ENCODE data around the gene CUL9. TPM values are rescaled to one million over a fixed set of nuclear protein-coding genes. Genes with fewer than 3 reads are reported as not detected.

Gene CUL9
- total RNA-seq, 1 experiment from 2014 or later: 15.7 TPM

DNA sequence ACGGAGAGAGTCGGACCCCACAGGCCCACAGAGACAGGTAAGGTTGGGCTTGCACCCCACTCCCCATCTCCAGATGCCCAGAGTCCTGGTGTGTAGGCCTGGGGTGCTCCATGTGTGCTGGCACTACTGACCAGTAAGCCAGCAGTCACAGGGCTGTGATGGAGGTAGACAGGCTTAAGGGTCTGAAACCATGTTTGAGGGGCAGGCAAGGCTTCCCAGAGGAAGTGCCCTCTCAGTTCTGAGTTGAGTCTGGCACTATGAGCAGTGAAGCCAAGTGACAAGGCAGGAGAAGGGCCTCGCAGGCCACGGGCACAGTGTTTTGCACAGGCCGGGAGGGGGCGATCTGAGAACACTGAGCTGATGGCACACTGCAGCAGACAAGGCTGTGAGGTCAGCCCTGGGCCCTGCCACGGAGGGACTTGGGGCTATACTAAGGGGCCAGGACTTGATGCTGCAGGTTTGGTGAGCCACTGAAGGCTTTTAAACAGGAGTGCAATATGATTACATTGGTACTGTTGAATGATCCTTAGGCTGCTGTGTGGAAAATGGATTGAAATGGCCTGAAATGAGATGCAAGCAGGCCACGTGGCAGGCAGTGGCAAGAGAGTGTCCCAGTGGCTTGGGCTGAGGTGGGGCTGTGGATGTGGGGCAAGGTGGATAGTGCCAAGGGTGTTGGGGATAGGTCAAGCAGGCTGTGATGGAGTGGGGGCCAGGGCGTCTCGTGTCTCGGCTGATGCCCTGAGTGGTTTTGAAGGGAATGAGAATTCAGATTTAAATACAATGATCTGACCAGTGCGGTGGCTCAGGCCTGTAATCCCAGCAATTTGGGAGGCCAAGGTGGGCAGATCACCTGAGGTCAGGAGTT lies 81.5 kb downstream of the CUL9 start:
- Histone ChIP-seq H3K4me1 (replicated peaks) (peaks cover 2% of the 10 kb centered on the region), H3K27me3 (replicated peaks) (0 out of 2 replicates have a peak, but pooled peaks cover 3% of the 10 kb centered on the region), H3K36me3 (no peaks in the 10 kb centered on the region), H3K9me3 (replicated peaks) (no peaks in the 10 kb centered on the region), H3K27ac (no peak overlapping the region), H3K4me3 (no peak overlapping the region)
- DNase-seq (ENCODE audit: low read depth in 1 of 2, low spot score in 2 of 2): peak; percentile 49 to 75

DNA sequence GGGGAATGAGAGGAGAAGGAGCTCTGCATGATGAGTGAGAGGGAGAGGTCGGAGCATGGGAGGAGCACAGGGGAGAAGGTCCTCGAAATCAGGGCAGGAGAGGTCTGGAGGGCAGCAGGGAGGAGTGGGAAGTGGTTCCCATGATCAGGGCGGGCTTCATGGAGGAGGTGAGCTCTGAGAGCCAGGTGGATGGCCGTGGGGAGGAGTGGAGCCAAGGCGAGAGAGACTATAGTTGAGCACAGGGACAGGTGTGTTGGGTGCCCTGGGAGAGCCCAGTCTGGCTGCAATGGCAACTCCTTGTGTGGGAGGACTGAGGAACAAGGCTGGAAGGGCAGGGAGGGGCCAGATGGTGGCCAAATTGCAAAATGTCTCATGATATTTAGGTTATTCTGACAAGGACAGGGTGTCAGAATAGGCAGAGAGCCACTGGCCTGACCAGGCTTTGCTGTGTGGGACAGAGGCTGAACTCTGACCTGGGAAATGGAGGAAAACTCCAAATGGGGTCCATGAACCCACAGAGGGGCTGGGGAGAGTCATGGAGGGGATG lies 82.7 kb downstream of the CUL9 start:
- DNase-seq (ENCODE audit: low read depth in 1 of 2, low spot score in 2 of 2): no peak
- H3K27me3 ChIP-seq (replicated peaks): 0 out of 2 replicates have a peak, but pooled peaks cover 3% of the 10 kb centered on the region
- peaks cover 14% of the 10 kb centered on the region for H3K4me1 ChIP-seq (replicated peaks)
- no peak overlapping the region for H3K27ac ChIP-seq
- no peaks in the 10 kb centered on the region for H3K9me3 ChIP-seq (replicated peaks)
- H3K36me3 ChIP-seq: no peaks in the 10 kb centered on the region
- no peak overlapping the region for H3K4me3 ChIP-seq

DNA sequence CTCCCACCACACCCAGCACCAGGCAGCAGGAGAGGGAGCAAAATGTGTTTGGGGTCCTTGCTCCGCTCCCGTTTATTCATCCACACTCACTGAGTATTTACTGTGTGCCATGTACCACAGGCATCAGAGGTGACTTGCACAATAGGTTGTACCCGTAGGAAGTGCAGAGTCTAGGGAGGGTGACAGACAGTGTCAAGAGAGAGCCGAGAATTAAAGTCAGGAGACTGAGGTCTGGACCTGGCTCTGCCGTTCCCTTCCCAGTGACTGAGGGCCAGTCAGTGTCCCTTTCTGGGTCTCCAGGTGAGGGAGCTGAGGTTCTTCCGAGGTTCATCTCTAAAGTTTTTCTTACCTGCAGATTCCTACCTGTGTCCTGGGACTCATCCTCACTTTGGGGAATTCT lies 83.6 kb downstream of the CUL9 start:
- Histone ChIP-seq H3K27ac (no peak overlapping the region), H3K4me1 (replicated peaks) (peaks cover 20% of the 10 kb centered on the region), H3K27me3 (replicated peaks) (0 out of 2 replicates have a peak, but pooled peaks cover 3% of the 10 kb centered on the region), H3K4me3 (no peak overlapping the region), H3K9me3 (replicated peaks) (no peaks in the 10 kb centered on the region), H3K36me3 (no peaks in the 10 kb centered on the region)
- no peak for DNase-seq (ENCODE audit: low read depth in 1 of 2, low spot score in 2 of 2)

DNA sequence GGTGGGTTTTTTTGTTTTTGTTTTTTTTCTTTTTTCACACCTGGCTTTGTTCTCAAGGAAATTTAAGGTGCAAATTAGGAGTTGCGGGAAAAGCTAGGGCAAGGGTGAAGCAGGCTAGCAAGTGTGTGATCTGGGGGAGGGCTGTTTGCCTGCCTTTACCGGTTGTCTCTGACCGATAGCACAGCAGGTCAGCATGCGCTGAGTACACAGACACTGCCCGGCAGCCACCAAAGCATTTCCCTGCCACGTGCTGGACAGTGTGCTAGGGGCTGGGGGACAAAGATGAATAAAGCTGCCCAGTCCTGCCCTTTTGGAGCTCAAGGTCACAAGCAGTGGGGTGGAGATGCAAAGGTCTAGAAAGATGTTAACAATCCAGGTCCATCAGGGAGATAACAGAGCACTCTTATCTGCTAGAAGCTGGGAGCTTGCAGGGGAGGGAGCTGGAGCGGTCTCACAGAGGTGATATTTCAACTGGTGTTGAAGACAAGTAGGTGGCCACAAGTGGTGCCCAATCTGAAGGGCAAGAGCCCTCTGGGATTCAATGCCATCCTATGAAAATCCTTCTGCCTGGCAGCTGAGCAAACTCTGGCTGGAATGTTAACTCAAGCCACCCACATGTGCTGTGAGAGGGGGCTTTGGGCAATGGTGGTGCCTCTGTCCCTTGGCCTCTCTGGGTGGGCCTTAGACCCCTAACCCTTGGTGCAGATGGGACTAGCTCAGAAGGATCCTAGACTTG lies 85.8 kb downstream of the CUL9 start:
- no peak for DNase-seq (ENCODE audit: low read depth in 1 of 2, low spot score in 2 of 2)
- Histone ChIP-seq H3K27me3 (replicated peaks) (peaks cover 4% of the 10 kb centered on the region; the same call in 1 of the 2 replicates), H3K9me3 (replicated peaks) (no peaks in the 10 kb centered on the region), H3K36me3 (no peaks in the 10 kb centered on the region), H3K27ac (no peak overlapping the region), H3K4me3 (no peak overlapping the region), H3K4me1 (replicated peaks) (peaks cover 20% of the 10 kb centered on the region)

DNA sequence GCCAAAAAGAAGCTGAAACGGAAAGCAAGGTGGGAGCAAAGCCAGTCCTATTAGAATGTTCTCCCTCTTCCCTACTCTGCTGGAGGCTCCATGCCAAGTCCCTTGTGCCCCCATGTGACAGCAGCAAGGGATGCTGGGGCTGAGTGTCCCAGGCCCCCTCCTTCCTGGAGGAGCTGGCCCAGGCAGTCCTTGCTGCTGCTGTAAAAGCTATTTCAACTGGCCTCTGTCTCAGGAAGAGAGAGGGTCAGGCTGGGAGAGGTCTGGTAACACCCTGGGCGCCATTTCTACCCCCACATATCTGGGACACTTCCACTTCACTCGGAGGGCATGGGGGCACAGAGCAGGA lies 86.3 kb downstream of the CUL9 start:
- no peak overlapping the region for H3K27ac ChIP-seq
- DNase-seq (ENCODE audit: low read depth in 1 of 2, low spot score in 2 of 2): no peak
- H3K27me3 ChIP-seq (replicated peaks): peaks cover 9% of the 10 kb centered on the region; the same call in 1 of the 2 replicates
- peaks cover 20% of the 10 kb centered on the region for H3K4me1 ChIP-seq (replicated peaks)
- H3K9me3 ChIP-seq (replicated peaks): no peaks in the 10 kb centered on the region
- H3K4me3 ChIP-seq: no peak overlapping the region
- H3K36me3 ChIP-seq: no peaks in the 10 kb centered on the region

DNA sequence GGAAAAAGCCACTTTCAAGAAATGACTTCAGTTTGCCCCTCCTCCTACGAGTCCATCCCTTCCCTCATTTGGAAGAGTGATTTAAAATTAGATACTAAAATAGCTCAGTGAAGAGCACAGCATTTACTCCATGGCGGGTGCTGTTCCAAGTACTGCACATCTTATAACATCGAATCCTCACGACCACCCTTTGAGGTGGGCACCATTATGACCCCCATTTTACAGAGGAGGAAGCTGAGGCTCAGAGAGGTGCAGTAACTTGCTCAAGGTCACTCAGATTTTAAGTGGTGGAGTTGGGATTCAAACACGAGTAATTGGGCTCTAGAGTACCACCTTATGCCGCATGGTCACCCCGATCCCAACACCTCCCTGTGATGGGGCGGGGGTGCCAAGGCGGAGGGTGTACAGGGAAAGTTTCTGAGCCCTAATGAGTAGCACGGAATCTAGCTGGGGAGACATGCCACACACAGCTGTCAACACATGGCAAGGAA lies 86.8 kb downstream of the CUL9 start:
- Histone ChIP-seq H3K27me3 (replicated peaks) (peaks cover 12% of the 10 kb centered on the region), H3K27ac (no peak overlapping the region), H3K4me3 (no peak overlapping the region)

DNA sequence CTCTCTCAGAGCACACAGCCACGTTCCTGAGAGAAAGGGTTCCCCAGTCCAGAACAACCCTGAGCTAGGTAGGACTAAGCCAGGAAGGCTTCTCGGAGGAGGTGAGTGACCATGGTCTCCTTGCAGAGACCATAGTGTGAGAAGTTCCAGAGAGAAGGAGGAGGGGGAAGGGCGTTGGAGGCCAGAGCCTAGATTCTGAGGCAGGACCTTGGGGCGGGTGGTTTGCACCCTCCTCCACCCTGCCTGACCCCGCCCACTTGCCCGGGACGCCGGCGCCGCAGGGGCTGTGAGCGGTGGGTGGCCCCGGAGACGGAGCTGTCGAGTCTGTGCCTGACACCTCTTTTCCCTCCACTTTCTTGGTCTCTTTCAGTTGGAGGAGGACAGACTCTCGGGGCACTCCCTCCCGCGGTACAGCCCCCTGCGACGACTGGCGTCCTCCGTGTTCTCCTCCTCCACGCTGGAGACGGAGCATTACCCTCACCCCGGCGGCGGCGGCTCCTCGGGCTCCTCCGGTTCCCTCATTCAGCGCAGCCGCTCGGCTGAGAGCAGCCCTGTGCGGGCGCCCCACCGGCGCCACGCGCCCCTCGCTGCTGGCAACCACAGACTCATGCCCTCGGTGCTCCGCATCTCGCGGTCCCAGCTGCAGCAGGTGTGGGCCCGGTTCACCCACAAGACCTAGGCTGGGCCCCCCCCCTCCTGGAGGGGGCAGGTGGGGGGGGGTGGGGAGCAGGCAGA lies 87.4 kb downstream of the CUL9 start:
- no peak overlapping the region for H3K27ac ChIP-seq
- H3K4me1 ChIP-seq (replicated peaks): peaks cover 20% of the 10 kb centered on the region
- H3K36me3 ChIP-seq: no peaks in the 10 kb centered on the region
- H3K9me3 ChIP-seq (replicated peaks): no peaks in the 10 kb centered on the region
- peak; percentile 68 to 74 for DNase-seq (ENCODE audit: low read depth in 1 of 2, low spot score in 2 of 2)
- H3K27me3 ChIP-seq (replicated peaks): peaks cover 18% of the 10 kb centered on the region
- peak overlapping the region; percentile 25 for H3K4me3 ChIP-seq

More for the DNA sequence above, 86.8 kb downstream of the CUL9 start:
- Histone ChIP-seq H3K36me3 (no peaks in the 10 kb centered on the region), H3K9me3 (replicated peaks) (no peaks in the 10 kb centered on the region), H3K4me1 (replicated peaks) (peaks cover 20% of the 10 kb centered on the region)
- no peak for DNase-seq (ENCODE audit: low read depth in 1 of 2, low spot score in 2 of 2)

DNA sequence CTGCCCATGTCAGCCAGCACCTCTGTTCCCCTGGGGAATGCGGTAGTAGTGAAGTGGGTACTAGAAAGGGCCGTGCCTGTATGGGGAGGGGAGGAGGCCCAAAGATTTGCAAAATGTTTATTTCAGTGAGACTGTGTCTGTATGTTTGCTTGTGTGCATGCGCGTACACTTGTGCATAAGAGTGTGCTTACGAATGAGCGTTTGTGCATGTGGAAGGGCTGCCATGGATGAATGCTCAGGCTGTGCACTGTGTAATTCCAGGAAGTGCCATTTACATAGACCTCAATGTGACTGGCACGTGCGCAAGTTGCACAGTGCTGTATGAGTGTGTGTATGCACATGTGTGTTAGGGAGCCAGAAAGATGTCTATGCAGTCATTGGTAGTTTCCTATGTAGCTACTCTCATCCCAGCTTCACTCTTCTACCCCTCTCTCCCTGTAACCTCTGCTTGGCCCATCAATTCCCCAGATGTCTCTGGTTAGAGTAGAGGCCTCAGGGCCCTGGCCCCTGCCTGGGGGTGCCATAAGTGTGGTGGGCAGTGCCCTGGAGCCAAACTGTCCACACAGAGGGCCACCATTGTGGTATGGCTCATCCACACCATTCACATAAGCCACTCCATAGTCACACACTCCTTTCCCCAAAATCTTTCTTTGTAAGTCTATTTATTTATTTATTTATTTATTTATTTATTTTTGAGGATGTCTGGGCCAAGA lies 89.3 kb downstream of the CUL9 start:
- H3K4me1 ChIP-seq (replicated peaks): peaks cover 20% of the 10 kb centered on the region
- DNase-seq (ENCODE audit: low read depth in 1 of 2, low spot score in 2 of 2): no peak
- H3K36me3 ChIP-seq: no peaks in the 10 kb centered on the region
- no peaks in the 10 kb centered on the region for H3K9me3 ChIP-seq (replicated peaks)
- H3K27ac ChIP-seq: no peak overlapping the region
- H3K4me3 ChIP-seq: no peak overlapping the region
- peaks cover 22% of the 10 kb centered on the region for H3K27me3 ChIP-seq (replicated peaks)

DNA sequence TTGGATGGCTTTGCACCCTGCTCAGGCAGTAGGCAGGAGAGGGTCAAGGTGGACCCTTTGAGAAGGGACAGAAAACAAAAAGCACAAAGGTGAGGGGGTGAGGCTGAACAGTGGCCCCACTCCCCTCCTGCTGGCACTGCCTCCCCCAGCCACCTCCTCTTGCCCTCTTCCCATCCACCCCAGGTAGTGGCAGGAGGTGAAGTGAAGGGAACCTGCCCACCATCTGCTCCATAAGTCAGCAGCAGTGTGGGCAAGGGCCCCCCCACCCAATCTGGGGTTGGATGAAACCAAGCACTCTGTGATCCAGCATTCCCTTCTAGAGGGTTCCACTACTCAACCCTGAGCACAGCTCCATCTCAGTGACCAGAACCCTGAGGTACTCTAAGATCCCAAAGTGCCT lies 89.9 kb downstream of the CUL9 start:
- Histone ChIP-seq H3K4me3 (no peak overlapping the region), H3K36me3 (no peaks in the 10 kb centered on the region), H3K27ac (no peak overlapping the region), H3K4me1 (replicated peaks) (peaks cover 20% of the 10 kb centered on the region), H3K9me3 (replicated peaks) (no peaks in the 10 kb centered on the region), H3K27me3 (replicated peaks) (peaks cover 21% of the 10 kb centered on the region)
- no peak for DNase-seq (ENCODE audit: low read depth in 1 of 2, low spot score in 2 of 2)

DNA sequence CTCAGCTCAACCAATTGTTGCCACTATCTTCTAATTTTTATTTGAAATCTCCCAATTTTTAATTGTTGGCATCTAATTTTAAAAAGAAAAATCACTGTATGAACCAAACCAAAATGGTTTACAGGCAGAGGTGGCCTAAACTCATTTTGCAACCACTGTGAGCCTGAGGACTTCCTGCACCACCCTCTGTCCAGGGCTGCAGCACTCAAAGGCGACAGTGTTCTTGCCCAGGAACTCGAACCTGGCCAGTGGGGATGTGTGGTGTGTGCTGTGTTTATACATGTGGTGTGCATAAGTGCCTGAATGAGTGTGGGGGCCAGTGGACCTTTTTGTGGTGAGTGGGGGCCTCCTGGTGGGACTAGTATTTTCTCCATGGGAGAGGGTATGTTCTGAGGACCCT lies 91.7 kb downstream of the CUL9 start:
- DNase-seq (ENCODE audit: low read depth in 1 of 2, low spot score in 2 of 2): no peak
- no peak overlapping the region for H3K4me3 ChIP-seq
- peaks cover 29% of the 10 kb centered on the region for H3K4me1 ChIP-seq (replicated peaks)
- H3K36me3 ChIP-seq: no peaks in the 10 kb centered on the region
- no peaks in the 10 kb centered on the region for H3K9me3 ChIP-seq (replicated peaks)
- no peak overlapping the region for H3K27ac ChIP-seq
- peaks cover 21% of the 10 kb centered on the region for H3K27me3 ChIP-seq (replicated peaks)

Measured in SJSA1 (cell line).